HG03025 (cell line): ENCODE results near the gene FTH1.

ENCODE experiments used
- ATAC-seq: cut with Tn5 transposase; IDR thresholded peaks from one replicate; pipeline ENCODE4 v1.9.1; 2021; ENCODE audit warnings: mild to moderate bottlenecking, moderate library complexity; ENCODE audit not compliant: unreplicated experiment, low FRiP score

The FTH1 gene

DNA sequence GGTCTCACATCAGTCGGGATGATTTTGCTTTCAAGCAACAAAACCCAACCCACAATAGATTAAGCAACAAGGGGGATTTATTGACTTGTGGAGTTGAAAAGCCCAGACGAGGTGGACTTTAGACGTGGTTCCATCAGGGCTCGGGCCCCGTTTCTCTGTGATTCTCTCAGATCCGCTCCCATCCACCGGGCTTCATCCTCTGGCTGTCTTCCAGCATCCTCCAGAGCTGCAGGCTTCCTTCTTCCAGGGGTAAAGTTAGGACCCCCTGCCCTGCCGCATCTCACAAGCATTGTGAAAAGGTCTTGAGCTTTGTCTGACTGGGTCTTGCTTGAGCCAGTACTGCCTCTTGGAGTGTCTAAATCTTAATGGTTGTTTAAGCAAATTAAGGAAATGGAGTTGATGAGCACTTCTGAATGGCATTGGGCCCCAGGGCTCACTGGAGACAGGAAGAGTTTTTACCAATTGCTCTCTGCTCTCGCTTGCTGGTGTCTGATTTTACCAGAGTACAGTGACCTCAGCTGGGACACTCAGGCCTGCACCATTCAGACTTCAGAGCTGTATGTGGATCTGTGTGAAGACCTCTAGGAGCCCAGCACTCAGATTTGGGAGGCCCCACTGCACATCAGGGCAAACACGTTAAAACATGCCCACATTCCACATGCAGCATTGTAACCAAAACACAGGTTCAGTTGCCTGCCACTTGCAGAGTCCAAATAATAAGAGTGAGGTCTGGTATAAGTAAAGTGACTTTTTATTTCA, 13.5 kb upstream of the FTH1 start:
- no peak for ATAC-seq

DNA sequence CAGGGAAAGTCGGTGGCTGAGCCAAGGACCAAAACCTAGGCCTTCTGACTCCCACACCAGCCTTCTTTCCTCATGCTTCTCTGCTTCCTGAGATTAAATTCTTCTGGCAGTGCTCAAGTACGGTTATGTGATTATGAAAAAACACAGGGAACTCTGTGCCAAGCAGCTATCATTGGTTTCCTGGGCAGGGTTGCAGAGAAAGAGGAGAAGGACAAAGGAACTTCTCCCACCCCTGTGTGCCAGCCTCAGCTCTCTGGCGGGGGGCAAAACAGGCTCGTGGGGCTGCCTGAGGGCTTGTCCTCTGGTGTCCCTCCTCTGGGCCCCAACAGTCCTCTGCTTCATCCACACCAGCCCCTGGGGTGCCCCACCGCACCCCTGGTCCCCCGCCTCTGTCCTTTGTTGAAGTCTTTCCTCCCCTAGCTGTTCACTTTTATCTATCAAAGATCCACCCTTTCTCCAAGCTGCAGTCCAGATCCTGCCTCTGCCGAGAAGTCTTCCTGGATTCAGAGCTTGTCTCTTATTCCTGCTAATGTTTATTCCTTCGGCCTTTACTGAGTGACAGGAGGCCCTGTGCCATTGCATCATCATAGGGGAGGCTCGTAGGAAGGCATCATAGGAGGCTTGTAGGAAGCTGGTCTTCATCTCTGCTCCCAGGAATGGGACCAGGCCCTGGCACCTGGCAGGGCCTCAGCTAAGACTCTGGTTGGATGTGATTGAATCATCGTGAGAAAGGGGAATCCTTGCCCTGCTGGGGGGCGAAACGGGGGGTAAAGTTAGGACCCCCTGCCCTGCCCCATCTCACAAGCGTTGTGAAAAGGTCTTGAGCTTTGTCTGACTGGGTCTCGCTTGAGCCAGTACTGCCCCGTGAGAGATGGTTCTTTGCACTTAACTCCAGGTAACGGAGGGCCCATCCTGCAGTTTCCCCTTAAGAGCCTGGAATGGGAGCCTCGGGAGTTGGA, 11.5 kb upstream of the FTH1 start:
- no peak for ATAC-seq

DNA sequence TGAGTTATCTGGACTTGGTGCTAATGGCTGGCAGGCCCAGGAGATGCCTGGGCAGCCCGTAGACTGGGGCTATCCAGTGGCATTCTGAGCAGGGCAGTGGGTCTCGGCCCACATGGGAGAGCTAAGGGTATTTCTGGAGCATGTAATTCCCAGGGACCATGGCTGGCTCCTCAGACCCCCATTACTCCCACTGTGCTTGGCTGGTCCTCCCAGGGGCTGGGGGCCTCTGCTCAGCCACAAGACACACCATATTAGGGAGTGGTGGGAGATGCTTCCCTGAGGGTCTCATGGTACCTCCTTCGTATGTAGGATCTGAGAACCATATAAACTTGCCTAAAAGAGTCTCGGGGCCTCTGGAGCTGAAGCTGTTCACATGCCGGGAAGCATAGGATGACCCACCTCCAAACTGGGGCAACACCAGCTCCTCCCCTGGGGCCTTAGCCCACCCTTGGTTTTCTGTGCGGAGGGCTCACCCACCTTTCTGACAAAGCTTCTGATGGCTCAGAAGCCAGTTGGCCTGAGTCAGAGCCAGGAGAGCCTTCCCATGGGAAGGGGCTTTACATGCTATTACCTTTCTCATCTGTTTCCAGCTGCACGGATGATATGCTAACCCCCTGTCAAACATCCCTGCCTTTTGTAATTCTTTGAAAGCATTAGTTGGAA, 9.5 kb upstream of the FTH1 start:
- no peak for ATAC-seq

GRCh38 chr11:61976420-61976800, 9.0 kb upstream of the FTH1 start:
- no peak for ATAC-seq

GRCh38 chr11:61975638-61976419, 8.4 kb upstream of the FTH1 start:
- no peak for ATAC-seq

DNA sequence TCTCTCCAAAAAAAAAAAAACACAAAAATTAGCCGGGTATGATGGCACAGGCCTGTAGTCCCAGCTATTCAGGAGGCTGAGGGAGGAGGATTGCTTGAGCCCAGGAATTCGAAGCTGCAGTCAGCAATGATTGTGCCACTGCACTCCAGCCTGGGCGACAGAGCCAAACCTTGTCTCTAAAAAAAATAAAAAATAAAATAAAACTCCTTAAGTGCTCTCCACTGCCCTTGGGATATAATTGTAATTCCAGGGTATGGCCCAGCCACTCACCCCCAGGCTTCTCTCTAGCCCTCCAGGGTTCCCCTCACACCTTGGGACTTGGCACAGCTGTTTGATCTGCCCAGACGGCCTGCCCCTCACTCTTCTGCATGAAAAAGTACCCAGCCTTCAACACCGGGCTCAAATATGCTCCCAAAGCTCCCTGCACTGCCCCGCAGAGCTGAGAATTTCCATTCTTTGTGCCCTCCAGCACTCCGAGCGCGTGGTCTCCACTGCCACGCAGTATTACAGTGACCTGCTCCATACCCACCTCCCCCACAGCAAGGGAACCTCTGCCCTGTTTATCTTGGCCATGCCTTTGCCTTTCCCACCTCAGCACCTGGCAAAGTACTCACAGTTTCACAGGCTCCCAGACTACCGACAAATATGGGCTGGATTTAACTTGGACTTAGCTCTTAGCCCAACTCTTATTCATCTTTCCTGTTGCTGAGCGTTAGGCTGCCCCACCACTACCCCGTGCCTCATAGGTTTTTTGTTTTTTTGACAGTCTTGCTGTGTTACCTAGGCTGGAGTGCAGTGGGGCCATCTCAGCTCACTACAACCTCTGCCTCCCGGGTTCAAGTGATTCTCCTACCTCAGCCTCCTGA, 7.6 kb upstream of the FTH1 start:
- ATAC-seq: no peak

DNA sequence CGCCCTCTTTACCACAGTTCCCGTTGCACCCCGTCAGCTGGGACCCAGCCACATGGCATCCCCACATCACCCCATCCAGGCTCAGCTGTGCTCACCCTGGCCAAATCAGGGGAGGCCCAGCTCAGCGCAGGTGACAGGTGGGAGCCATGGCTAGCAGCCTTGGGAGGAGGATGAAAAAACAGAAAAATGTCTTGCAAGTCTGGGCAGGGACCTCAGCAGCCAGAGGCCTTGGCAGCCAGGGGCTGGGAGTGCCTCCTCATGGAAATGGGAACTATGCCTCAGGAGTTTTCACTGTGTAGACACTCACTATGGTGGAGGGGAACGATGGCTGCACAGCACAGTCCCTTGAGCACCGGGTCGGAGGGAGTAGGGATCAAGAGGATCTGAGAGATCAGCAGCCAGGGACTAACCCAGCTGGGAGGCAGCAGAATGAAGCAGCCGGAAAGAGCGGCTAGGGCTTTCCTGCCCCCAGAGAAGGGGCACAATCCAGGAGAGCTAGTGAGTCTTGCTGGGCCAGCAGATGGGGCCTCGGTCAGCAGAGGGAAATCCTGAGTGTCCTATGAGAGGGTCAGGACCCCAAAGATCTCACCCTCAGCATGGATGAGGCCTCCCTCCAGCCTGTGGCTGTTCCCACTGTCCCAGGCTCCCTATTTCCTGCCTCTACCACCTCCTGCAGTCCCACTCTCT, 6.2 kb upstream of the FTH1 start:
- no peak for ATAC-seq

- no peak for ATAC-seq
These were observed 5.4 kb upstream of the FTH1 start for GRCh38 chr11:61972672-61973475.

- no peak for ATAC-seq
These were observed 4.8 kb upstream of the FTH1 start for GRCh38 chr11:61972112-61972671.

- no peak for ATAC-seq
These were observed 4.0 kb upstream of the FTH1 start for GRCh38 chr11:61971248-61972111.

DNA sequence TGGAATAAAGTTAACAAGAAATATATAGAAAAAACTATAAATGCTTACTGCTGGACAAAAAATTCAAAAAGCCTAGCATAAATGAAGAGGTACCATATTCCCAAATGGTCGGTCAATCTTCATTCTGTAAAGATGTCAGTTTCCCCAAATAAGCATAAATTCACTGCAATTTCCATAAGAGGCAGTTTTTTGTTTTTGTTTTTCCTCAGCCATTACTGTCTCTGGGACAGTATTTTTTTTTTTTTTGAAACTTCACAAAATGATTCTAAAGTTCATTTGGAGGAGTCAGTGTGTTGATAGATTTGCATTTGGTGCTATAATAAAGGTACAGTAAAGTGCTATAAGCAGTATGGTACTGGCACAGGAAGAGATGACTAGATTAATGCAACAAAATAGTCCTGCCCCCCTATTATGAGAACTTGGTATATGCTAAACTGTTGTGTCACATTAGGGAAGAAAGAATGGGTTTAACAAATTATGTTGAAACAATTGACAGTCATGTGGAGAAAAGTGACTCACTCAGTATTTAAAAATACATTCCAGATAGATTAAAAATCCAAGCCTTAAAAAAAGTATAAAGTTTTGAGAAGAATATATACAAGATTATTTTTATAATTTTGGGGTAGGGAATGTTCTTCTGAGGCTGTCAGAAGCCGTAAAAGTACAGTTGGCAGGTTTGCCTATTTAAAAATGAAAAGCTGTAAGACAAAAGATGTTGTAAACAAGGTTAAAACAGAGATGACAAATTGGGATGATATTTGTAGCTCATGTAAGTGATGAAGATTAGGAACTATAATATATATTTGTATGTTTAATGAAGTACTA, 2.6 kb upstream of the FTH1 start:
- ATAC-seq: no peak

DNA sequence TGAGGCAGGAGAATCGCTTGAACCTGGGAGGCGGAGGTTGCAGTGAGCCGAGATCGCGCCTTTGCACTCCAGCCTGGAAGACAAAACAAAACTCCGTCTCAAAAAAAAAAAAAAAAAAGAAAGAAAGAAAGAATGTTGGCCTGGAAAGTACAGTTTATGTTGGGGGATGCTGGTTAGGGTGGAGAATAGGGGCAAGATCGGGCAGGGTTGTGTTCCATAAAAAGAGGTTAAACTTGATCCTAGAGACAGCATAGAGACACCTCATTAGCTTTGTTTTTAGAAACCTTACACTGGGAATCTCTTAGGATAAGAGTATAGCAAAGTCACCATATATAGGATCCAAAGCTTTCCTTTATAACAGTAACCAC, 1.9 kb upstream of the FTH1 start:
- no peak for ATAC-seq

DNA sequence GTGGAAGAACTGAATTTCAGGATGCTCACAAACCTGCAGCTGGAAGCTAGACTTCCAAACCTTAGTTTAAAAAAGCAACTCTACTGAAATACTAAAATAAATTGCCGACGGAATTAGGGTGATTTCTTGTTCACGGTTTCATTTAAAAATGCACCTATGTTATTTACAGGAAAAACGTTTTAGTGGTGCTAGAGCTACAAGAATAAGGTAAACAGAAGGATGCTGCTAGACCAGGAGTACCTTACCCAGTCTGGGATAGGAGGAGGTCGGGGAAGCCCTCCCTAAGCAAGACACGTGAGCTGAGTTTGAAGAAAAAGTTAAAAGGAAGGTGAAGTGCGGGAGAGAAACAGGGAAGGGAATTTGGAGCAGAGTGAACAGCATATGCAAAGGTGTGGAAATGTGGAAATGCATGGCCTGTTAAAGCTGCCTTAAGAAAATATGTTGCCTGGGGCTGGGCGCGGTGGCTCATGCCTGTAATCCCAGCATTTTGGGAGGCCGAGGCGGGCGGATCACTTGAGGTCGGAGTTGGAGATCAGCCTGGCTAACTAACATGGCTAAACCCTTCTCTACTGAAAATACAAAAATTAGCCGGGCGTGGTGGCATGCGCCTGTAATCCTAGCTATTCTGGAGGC, 1.4 kb upstream of the FTH1 start:
- no peak for ATAC-seq

DNA sequence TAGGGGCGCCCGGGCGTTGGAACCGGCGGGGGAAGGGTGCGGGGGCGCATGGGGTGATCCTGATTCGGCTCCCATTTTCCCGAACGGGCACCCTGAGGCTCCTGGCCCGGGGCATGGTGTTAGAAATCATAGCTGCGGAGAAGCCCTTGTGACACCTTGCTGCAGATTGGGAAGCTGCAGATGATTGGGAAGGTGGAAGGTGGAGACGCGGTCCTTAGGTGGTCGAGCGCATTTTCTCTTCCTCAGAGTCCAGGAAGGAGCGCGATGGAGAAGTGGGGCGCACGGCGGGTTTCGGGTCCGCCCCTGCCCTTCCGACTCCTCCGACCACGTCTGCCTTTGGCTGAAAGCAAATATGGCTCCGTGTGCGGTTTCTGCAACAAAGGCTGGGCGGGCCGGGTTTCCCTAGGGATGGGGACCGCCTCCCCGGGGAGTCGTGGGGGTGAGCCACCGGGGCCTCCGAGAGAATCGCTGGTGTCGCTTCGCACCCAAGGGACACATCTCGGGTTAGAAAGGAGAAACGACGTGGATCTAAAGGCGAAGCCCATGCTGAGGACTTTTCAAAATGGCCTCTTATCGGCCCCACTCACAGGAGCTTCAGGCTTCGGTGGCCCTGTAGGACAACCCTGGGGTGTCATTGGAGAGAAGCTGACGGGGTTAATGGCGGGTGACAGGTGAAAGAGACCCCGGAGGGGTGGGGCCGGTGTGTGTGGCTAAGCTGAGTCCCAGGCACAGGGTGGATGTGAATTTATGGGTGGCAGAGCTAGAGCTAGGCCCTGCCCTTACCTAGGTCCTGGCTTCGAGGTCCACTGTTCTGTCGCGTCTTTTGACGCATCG, 707 bp upstream of the FTH1 start:
- peak; percentile 19 for ATAC-seq

- no peak for ATAC-seq
These were observed 709 bp downstream of the FTH1 start for GRCh38 chr11:61966734-61967115.
